GM18907 (cell line): ENCODE measurements around the gene MARCHF7.
"Not testable (repeated sequence)": the region's sequence is repeated elsewhere in the genome, so short reads cannot be mapped to it uniquely, and the experiment has no call there.

Experiments
- ATAC-seq: cut with Tn5 transposase; IDR thresholded peaks from one replicate; pipeline ENCODE4 v1.9.1; 2021; ENCODE audit warnings: mild to moderate bottlenecking, moderate library complexity; ENCODE audit not compliant: unreplicated experiment

Gene MARCHF7, protein sequence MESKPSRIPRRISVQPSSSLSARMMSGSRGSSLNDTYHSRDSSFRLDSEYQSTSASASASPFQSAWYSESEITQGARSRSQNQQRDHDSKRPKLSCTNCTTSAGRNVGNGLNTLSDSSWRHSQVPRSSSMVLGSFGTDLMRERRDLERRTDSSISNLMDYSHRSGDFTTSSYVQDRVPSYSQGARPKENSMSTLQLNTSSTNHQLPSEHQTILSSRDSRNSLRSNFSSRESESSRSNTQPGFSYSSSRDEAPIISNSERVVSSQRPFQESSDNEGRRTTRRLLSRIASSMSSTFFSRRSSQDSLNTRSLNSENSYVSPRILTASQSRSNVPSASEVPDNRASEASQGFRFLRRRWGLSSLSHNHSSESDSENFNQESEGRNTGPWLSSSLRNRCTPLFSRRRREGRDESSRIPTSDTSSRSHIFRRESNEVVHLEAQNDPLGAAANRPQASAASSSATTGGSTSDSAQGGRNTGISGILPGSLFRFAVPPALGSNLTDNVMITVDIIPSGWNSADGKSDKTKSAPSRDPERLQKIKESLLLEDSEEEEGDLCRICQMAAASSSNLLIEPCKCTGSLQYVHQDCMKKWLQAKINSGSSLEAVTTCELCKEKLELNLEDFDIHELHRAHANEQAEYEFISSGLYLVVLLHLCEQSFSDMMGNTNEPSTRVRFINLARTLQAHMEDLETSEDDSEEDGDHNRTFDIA

DNA sequence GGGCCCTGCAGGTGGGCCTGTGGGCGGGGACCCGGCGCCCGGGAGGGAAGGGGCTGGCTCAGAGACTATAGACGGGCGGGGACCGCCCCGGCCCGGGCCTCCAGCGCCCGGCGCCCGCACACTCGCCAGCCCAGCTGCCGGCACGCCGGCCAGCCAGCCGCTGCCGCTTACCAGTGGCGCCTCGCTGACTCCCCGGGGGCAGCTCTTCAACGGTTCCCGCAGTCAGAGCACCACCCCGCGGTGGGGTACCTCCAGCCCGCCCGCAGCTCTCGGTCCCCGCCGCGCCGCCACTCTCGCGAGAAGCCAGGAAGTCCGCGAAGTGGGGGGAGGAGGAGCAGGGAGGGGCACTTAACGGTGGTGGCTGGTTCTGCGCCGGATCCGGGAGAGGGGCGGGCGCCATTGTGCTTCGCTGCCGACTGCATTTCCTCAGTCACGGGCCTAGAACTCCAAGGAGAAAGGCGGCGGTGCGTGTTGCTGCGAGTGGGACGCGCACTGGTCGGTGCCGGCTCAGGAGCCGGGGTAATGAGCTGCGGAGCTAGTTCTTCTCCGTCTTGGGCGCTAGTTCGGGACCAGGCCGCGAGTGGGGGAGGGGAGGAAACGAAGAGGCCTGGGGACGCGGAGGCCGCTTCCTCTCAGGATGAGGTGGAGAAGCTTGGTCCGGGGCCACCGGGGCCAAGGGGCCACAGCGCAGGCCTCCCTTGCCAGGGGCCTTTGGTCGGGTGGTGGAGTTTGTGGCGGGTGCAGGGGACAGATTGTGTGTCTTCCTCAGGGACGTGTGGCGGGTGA lies at the start of gene MARCHF7:
Gene MARCHF7, plus strand, starts transcription at position 364 of the 786 bp plus-strand sequence. CDS start 16,517 bp downstream, outside the sequence.
- ATAC-seq, result peak; percentile 95

DNA sequence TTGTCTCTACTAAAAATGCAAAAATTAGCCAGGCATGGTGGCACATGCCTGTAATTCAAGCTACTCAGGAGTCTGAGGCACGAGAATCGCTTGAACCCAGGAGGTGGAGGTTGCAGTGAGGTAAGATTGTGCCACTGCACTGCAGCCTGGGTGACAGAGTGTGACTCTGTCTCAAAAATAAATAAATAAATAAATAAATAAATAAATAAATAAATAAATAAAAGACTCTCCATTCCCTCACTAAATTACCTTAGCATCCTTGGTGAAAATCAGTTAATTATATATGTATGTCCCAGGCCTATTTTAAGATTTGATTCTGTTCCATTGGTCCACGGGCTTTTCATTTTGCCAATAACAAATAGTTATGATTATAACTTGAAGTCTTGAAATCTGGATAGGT lies 44.9 kb upstream of the MARCHF7 start:
- ATAC-seq, result not testable (repeated sequence)

DNA sequence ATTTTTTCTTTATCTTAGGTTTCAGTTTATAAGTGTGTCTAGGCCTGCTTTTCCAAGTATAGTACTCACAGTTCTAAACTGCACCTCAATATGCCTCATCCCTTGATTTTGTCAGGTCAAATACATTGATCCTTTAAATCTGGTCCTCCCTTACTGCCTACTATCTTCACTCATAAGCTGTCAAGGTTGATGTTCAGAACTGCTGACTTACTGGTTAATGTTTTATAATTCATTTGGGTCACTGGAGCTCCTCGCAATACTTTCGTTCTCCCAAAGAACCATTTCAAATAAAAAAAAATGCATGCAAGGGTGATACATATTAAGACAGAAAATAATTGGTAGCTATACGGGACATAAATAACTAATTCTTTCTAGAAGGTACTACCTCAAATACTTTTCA lies 41.3 kb upstream of the MARCHF7 start:
- no peak for ATAC-seq

DNA sequence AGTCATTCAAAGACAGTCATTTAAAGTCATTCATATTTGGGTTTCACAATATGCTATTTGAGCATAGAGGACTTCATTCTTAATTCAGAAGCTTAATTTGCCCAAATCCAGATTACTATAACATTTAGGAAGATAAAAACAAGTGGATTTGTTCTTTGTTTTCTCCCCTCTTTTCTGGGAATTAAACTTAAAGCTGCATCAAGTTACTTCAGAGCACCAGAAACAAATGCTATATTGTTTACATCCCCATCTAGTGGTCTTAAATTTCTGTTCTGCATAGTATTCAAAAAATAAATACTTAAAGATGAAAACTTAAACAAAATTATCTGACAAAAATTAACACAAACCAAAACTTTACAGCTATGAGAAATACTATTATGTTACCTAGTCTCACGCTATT lies 34.7 kb upstream of the MARCHF7 start:
- no peak for ATAC-seq

DNA sequence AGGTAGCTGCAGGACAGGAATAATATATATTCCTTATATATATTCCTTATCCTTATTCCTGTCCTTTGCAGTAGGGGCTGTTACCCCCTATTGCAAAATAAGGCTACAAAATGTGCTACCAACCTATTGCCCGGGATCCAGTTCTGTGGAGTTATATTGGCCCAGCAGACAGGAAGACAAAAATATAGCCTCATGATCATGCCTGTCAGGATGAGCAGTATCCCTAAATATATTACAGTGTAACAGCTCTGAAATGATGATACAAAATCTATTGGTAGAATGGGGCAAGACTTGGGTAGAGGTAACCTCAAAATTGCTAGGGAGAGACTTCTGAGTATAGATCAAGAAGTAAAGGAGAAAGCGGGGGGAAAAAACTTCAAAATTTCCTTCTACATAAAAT lies 31.6 kb upstream of the MARCHF7 start:
- ATAC-seq, result no peak

DNA sequence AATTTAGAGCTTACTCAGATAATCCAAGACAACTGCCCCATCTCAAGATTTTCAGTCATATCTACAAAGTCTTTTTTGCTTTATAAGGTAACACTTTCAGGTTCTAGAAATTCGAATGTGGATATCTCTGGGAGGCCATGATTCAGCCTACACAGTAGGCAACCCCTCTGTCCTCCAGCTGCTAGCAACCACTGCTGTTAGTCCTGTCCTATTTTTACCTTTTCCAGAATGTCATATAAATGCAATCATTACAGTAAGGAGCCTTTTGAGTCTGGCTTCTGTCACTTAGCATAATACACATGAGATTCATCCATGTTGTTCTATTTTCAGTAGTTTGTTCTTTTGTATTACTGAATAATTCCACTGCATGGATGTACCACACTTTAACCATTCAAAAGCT lies 28.5 kb upstream of the MARCHF7 start:
- ATAC-seq, result no peak

DNA sequence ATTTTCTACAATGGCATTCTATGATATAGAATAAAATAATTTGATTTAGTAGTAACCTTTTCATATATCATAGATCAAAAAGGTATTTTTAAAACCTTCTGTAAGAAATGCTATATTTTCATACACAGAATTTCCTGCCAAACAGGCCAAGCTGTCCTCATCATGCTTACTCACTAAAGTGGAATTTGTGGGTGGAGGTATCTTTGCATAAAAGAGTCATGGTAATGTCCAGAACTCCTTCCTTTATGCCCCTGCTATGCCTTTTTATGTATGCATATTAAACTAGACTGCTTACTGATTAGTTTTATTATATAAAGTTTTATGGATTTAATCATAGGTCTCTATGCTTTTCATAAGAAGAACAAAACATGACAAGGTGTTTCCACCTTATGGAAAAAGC lies 27.5 kb upstream of the MARCHF7 start:
- ATAC-seq, result no peak

DNA sequence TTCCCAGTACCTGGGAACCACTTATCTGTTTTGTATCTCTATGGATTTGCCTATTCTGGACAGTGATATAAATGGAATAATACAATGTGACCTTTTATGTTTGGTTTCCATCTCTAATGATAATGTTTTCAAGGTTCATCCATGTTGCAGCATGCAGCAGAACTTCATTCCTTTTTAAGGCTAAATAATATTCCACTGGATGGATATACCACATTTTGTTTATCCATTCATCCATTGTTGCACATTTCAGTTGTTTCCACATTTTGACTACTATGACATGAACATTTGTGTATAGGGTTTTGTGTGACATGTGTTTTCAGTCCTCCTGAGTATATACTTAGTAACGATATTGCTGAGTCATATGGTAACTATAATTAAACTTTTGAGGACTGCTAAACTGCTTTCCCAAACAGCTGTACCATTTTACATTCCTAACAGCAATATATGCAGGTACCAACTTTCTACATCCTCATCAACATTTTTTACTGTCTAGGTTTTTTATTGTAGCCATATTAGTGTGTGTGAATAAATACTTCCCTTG lies 17.7 kb upstream of the MARCHF7 start:
- ATAC-seq, result no peak

DNA sequence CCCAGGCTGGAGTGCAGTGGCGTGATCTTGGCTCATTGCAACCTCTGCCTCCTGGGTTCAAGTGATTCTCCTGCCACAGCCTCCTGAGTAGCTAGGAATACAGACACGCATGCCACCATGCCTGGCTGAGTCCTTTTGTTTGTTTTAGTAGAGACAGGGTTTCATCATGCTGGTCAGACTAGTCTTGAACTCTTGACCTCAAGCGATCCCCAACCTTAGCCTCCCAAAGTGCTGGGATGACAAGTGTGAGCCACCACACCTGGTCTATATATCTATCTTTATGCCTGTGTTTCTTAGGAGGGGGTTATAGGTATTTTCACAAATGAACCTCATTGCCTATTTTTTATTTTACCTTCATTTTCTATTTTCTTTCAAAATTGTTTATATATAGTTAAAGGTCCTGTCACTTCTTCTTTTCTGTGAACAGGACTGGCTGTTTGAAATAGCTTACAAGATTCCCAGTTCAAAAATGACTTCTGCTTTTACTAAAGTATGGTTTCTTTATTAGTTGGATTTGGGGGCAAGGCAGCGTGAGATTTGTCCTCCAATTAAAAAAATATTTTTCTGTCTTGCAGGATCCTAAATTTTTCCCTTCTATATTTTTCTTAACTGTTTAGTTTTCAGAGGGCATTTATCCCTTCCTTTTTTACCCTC lies 16.4 kb upstream of the MARCHF7 start:
- ATAC-seq, result no peak

DNA sequence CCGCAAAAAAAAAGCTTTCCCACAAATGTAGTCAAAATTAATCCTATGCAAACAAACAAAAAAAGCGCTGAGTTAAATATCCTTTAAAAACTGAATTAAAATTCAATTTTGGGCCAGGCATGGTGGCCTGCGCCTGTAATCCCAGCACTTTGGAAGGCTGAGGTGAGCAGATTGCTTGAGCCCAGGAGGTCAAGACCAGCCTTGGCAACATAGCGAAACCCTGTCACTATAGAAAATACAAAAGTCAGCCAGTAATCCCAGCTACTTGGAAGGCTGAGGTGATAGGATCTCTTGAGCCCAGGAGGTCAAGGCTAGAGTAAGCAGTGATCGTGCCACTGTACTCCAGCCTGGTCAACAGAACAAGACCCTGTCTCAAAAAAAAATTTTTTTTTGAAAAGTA lies 8.8 kb upstream of the MARCHF7 start:
- no peak for ATAC-seq

DNA sequence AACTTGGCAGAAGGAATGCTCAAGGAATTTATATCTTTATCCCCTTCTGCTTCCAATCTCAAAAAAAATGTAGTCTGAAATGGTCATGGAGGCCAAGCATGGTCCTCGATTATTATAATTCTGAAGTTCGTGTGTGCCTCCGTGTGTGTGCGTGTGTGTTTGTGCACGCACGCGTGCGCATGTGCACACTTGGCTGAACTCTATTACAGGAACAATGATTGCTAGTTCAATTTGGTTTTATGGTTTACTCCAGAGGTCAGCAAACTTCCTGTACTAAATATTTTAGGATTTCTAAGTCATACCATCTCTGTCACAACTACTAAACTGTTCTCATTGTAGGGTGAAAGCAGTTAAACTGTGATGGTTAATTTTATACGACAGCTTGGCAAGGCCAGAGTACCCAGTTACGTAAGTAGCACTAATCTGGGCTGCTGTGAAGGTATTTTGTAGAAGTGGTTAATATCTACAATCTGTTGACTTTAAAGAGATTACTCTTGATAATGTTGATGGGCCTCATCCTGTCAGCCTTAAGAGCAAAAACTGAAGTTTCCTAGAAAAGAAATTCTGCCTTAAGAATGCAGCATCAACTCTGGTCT lies 5.8 kb upstream of the MARCHF7 start:
- no peak for ATAC-seq

DNA sequence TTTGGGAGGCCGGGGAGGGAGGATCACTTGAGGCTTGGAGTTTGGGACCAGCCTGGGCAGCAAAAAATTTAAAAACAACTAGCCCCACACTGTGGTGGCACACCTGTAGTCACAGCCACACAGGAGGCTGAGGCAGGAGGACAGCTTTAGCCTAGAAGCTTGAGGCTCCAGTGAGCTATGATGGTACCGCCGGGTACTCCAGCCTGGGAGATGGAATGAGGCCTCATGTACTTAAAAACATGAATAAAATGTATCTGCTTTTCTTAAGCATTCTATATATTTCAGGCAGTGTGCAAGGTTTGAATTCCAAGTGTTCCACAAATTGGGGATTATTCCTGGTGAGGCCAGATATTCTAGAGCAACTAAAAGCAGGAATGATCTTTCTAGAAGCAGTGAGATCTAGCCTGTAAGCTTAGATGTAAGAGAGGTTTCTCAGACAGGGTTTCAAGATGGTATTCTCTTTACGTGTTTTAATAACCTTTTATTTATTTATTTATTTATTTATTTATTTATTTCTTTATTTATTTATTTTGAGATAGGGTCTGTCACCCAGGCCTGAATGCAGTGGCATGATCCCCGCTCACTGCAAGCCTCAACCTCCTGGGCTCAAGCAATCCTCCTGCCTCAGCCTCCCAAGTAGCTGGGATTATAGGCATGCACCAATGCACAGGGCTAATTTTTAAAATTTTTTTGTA lies 4.1 kb upstream of the MARCHF7 start:
- ATAC-seq, result no peak

DNA sequence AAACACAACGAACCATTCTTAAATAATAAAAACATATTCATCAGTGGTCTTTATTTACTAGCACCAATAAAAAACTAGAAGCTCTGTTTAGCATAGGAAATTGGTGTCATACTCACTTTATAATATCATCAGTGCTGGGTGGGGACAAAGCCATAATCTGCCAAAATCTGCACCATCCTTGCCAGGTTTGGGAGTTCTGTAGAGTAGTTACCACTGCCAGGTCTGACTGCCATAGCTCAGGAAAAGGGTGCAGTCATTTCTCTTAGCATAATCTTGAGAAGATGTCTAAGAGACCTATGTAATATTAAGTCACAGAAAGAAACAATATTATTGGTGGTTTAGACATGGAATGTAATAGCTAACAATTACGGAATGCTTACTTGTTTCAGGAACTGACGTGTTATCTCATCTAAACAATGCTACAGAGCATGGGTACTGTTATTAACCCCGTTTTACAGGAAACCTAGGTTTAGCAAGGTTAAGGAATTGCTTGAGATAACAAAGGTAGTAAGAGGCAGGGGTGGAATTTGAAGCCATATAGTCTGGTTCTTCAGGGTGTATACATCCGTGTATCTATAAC lies 1.6 kb upstream of the MARCHF7 start:
- ATAC-seq, result no peak

DNA sequence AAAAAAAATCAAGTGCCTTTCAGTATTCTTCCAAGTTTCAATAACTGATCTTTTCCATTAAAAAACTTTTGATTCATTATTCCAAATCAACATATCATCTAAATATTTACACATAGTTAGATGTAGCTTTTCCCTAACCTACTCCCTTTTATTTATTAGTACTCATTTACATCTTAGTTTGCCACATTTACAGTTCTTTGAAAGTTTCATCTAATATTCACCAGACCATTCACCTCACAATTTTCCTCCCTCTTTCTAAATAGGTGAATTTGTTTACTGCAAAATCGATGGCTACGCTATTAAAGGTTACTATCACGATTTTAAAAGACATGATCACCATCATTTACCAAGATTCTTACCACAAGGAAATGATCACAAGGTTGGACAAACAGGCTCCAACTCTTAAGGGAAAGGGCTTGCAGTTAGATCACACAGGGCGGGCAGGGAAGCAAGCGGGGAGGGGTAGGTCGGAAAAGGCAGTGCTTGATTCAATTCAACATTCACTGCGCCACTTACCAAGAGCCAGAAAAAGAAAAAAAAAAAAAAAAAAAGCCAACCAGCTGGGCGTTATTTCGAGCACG lies 654 bp upstream of the MARCHF7 start:
- ATAC-seq, result no peak

DNA sequence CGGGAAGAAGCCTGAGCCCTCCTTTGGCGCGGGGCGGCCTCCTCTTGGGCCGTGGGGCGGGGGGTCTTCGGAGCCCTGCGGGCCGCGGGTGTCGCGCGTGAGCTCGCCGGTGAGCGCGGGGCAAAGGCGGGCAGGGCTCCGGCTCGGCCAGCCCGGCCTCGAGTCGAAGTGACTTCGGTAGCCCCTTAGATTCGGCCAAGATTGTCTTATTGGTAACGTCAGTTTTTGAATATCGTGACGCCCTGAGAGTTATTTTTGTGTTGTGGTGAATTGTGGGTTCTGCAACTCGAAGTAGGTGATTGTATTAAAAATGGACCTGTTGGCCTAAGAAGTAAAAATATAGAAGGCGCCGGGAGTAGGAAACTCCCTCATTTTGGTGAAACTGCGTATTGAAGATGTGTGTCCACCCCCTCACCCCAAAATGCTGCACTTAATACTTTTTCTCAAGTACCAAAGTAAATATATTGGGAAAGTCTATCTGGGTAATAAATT lies 669 bp downstream of the MARCHF7 start:
- no peak for ATAC-seq

DNA sequence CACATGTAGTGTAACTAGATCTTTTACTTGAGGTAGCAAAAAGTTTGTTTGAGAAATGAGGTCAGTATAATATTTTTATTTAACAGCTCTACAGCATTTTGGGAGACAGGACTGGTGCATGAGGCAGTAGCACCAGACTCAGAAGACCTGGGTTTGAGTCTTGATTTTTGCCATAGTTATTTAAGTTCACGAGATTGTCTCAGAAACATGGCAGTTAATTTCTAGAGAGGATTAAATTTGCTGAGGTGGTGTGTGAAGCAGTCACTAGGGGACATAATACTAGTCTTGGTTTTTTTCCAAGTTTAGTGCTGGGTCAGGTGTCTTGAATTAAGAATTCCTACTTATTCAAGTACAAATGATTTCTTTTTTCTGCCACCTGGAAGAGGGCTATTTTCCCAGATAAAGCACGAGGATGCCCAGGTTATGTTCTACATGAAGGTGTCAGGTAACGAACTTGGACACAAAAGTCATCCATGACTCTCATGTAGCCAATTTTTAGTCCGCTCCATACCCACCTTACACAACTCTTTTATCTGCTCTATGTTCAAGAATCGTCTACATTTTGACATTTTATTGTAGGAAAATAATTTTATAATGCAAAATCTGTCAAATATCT lies 1.4 kb downstream of the MARCHF7 start:
- ATAC-seq, result no peak

DNA sequence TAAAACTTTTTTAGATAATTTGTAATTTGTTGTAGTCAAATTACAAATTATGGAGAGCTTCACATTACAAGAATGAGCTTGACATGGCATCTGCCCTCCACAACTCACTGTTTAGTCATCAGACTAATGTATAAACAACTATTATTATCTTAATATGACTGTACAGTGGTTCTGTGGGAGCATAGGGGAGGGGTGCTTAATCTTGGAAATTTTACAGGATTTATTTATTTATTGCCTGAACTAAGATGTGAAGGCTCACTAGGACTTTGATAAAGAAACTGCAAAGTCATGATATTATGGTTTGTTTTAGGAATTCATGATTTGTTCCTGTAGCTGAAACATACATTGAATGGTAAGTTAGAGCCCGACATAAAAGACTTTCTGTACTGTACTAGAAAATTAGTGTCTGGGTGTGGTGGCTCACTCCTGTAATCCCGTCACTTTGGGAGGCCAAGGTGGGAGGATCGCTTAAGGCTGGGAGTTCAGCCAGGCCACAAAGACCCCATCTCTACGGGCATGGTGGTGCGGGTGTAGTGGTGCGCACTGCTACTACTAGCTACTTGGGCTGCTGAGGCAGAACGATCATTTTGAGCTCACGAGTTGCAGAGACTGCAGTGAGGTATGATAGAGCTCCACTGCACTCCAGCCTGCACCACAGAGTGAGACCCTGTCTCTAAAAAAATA lies 2.1 kb downstream of the MARCHF7 start:
- no peak for ATAC-seq

DNA sequence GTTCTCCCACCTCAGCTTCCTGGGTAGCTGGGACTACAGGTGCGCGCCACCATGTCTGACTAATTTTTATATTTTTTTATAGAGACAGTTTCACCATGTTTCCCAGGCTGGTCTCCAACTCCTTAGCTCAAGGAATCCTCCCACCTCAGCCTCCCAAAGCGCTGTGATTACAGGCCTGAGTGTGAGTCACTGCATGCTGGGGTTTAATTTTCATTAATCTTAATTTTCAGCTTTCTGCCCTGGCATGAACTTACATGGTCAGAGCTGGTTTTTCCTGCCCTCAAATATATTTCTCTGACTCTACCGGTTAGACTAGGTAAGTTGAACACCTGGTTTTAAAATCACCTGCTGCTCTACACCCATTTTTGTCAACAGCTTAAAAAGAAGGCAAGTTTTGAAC lies 3.1 kb downstream of the MARCHF7 start:
- ATAC-seq, result no peak
